H9 (cell line): Measurements from ENCODE around the gene ERICH6. TPM values are rescaled to one million over a fixed set of nuclear protein-coding genes. Genes with fewer than 3 reads are reported as not detected.
A peak's percentile ranks its signal among the peaks of the same experiment; 100 is the strongest.

Experiments used
- DNase-seq: peaks from one replicate; pipeline ENCODE4 v3.0.0-alpha.2; 2017
- H2AFZ ChIP-seq: one replicate; pipeline ENCODE4 v1.6.1; 2013; ENCODE audit warnings: mild to moderate bottlenecking, low read length, control low read depth, moderate library complexity
- H2AK5ac ChIP-seq: 2 replicates; pipeline ENCODE4 v1.6.1; 2013; ENCODE audit warnings: low read length, control low read depth, mixed read lengths; ENCODE audit not compliant: insufficient read length
- H2BK120ac ChIP-seq: one replicate; pipeline ENCODE4 v1.6.1; 2013; ENCODE audit warnings: low read depth, mild to moderate bottlenecking, low read length, control low read depth, inconsistent platforms; ENCODE audit not compliant: poor library complexity, severe bottlenecking
- H2BK12ac ChIP-seq: 2 replicates; pipeline ENCODE4 v1.6.1; 2013; ENCODE audit warnings: low read length, control low read depth, mixed read lengths, low read depth; ENCODE audit not compliant: insufficient read length
- H2BK15ac ChIP-seq: 2 replicates; pipeline ENCODE4 v1.6.1; 2013; ENCODE audit warnings: low read depth, low read length, control low read depth
- H2BK20ac ChIP-seq: one replicate; pipeline ENCODE4 v1.6.1; 2013; ENCODE audit warnings: low read depth, mild to moderate bottlenecking, low read length, control low read depth, inconsistent platforms; ENCODE audit not compliant: poor library complexity, severe bottlenecking
- H2BK5ac ChIP-seq: 2 replicates; pipeline ENCODE4 v1.6.1; 2013; ENCODE audit warnings: low read length, control low read depth, mixed read lengths; ENCODE audit not compliant: insufficient read length
- H3K14ac ChIP-seq: 2 replicates; pipeline ENCODE4 v1.6.1; 2013; ENCODE audit warnings: low read length, control low read depth; ENCODE audit not compliant: insufficient read depth
- H3K18ac ChIP-seq: 2 replicates; pipeline ENCODE4 v1.6.1; 2013; ENCODE audit warnings: low read depth, mild to moderate bottlenecking, mixed read lengths, low read length, control low read depth; ENCODE audit not compliant: insufficient read length
- H3K23ac ChIP-seq: 2 replicates; pipeline ENCODE4 v1.6.1; 2013; ENCODE audit warnings: low read length, control low read depth, mixed read lengths, low read depth; ENCODE audit not compliant: insufficient read length
- H3K23me2 ChIP-seq: 2 replicates; pipeline ENCODE4 v1.6.1; 2013; ENCODE audit warnings: low read depth, mild to moderate bottlenecking, mixed read lengths, low read length, control low read depth; ENCODE audit not compliant: insufficient read length, poor library complexity, severe bottlenecking
- H3K27ac ChIP-seq: 2 replicates; pipeline ENCODE4 v1.5.1; 2013; ENCODE audit warnings: low read length, control low read depth, mixed read lengths, low read depth; ENCODE audit not compliant: insufficient read length
- H3K27me3 ChIP-seq: 2 replicates; pipeline ENCODE4 v1.6.1; 2013; ENCODE audit warnings: low read length, control low read depth, inconsistent platforms; ENCODE audit not compliant: insufficient read depth
- H3K4ac ChIP-seq: 2 replicates; pipeline ENCODE4 v1.6.1; 2013; ENCODE audit warnings: low read depth, mild to moderate bottlenecking, control low read depth, inconsistent platforms, low read length, moderate library complexity
- H3K4me1 ChIP-seq: 2 replicates; pipeline ENCODE4 v1.6.1; 2013; ENCODE audit warnings: low read length, control low read depth, inconsistent platforms; ENCODE audit not compliant: insufficient read depth
- H3K4me2 ChIP-seq: 2 replicates; pipeline ENCODE4 v1.6.1; 2013; ENCODE audit warnings: low read length, control low read depth, mixed read lengths; ENCODE audit not compliant: insufficient read length, insufficient read depth
- H3K56ac ChIP-seq: 2 replicates; pipeline ENCODE4 v1.6.1; 2013; ENCODE audit warnings: low read depth, mild to moderate bottlenecking, mixed read lengths, low read length, control low read depth; ENCODE audit not compliant: insufficient read length
- H3K79me1 ChIP-seq: 2 replicates; pipeline ENCODE4 v1.6.1; 2013; ENCODE audit warnings: low read depth, mild to moderate bottlenecking, moderate library complexity, low read length, control low read depth, inconsistent platforms; ENCODE audit not compliant: insufficient read depth, poor library complexity, severe bottlenecking
- H3K79me2 ChIP-seq: 2 replicates; pipeline ENCODE4 v1.6.1; 2013; ENCODE audit warnings: low read length, control low read depth, inconsistent platforms; ENCODE audit not compliant: insufficient read depth
- H3K9ac ChIP-seq: 2 replicates; pipeline ENCODE4 v1.6.1; 2013; ENCODE audit warnings: low read length, control low read depth, mixed read lengths; ENCODE audit not compliant: insufficient read length; ENCODE audit errors: extremely low read depth
- H3K9me3 ChIP-seq: one replicate; pipeline ENCODE4 v1.6.1; 2013; ENCODE audit warnings: low read depth, low read length, inconsistent platforms; ENCODE audit not compliant: control insufficient read depth
- H3T11ph ChIP-seq: one replicate; pipeline ENCODE4 v1.6.1; 2013; ENCODE audit warnings: mild to moderate bottlenecking, low read length, control low read depth, inconsistent platforms
- H4K20me1 ChIP-seq: one replicate; pipeline ENCODE4 v1.6.1; 2013; ENCODE audit not compliant: control insufficient read depth, insufficient read length, insufficient read depth
- H4K5ac ChIP-seq: 2 replicates; pipeline ENCODE4 v1.6.1; 2013; ENCODE audit warnings: low read depth, mild to moderate bottlenecking, mixed read lengths, low read length, control low read depth; ENCODE audit not compliant: insufficient read length
- H4K8ac ChIP-seq: replicated peaks from 2 replicates; pipeline ENCODE4 v1.6.1; 2013; ENCODE audit warnings: low read length, control low read depth, mixed read lengths, low read depth; ENCODE audit not compliant: insufficient read length
- H4K91ac ChIP-seq: 2 replicates; pipeline ENCODE4 v1.6.1; 2013; ENCODE audit warnings: low read depth, mild to moderate bottlenecking, moderate library complexity, mixed read lengths, low read length, control low read depth; ENCODE audit not compliant: insufficient read length
- H3K27ac Mint-ChIP-seq, 3 experiments: 2 replicates in 2 of 3; 3 replicates in 1 of 3; pipeline ENCODE4 v1.8.0; 2020 to 2021; ENCODE audit warnings: mixed read lengths in 3 of 3, mild to moderate bottlenecking in 1 of 3, moderate library complexity in 1 of 3
- H3K27me3 Mint-ChIP-seq: 2 replicates; pipeline ENCODE4 v1.8.0; 2021; ENCODE audit warnings: low read depth, mild to moderate bottlenecking, moderate library complexity, mixed read lengths
- H3K36me3 Mint-ChIP-seq, 3 experiments: 2 replicates in 2 of 3; 3 replicates in 1 of 3; pipeline ENCODE4 v1.8.0; 2020 to 2021; ENCODE audit warnings: low read depth in 3 of 3, mixed read lengths in 3 of 3; ENCODE audit not compliant: insufficient read depth in 1 of 3
- H3K4me1 Mint-ChIP-seq, 2 experiments: 2 replicates each; pipeline ENCODE4 v1.8.0; 2020; ENCODE audit warnings: mixed read lengths in 2 of 2
- H3K4me3 Mint-ChIP-seq, 2 experiments: 2 replicates in 1 of 2; 3 replicates in 1 of 2; pipeline ENCODE4 v1.8.0; 2020 to 2021; ENCODE audit warnings: mild to moderate bottlenecking in 2 of 2, mixed read lengths in 2 of 2, moderate library complexity in 1 of 2
- H3K9me3 Mint-ChIP-seq, 2 experiments: 2 replicates in 1 of 2; 3 replicates in 1 of 2; pipeline ENCODE4 v1.8.0; 2020; ENCODE audit warnings: mild to moderate bottlenecking in 2 of 2, mixed read lengths in 2 of 2, moderate library complexity in 1 of 2
- CTCF ChIP-seq: fragments of 200-600 bp; sonication (generic); conservative IDR thresholded peaks from 3 replicates; pipeline ENCODE4 v1.8.0; 2021; ENCODE audit warnings: antibody characterized with exemption, mild to moderate bottlenecking
- WGBS: extraction: QIAGEN DNeasy Blood & Tissue Kit; methylation state at CpG from one replicate; pipeline ENCODE4 v1.1.7; 2013; ENCODE audit warnings: missing lambda C conversion rate, low lambda C conversion rate, mixed read lengths; ENCODE audit not compliant: insufficient read length; ENCODE audit errors: extremely low coverage; 5-methylcytosine and 5-hydroxymethylcytosine counted together
- total RNA-seq: library from RNA; stranded (reverse); gene quantifications from 2 replicates; pipeline ENCODE4 v1.2.1, GENCODE V29; 2021

The ERICH6 gene
- total RNA-seq, 1 experiment from 2014 or later = not detected

GRCh38 chr3:150744041-150744918 lies 40.6 kb upstream of the ERICH6 start:
- no peaks in the 10 kb centered on the region for H3K27me3 Mint-ChIP-seq
- no peak overlapping the region for H3K56ac ChIP-seq

More at GRCh38 chr3:150744041-150744918, 40.6 kb upstream of the ERICH6 start:
- H2BK120ac ChIP-seq = no peak overlapping the region
- no peaks in the 10 kb centered on the region for H3K23me2 ChIP-seq
- Mint-ChIP-seq H3K4me3 (no peak overlapping the region), H3K9me3 (no peaks in the 10 kb centered on the region), H3K4me1 (peaks cover 17 to 19% of the 10 kb centered on the region in 2 experiments), H3K36me3 (peaks cover 0 to 4% (median 4%) of the 10 kb centered on the region in 3 experiments; a peak in 4 of 7 replicates), H3K27ac (peak overlapping the region in 2 of 3 experiments; percentile 41 to 87; a peak in 2 of 7 replicates)
- no peaks in the 10 kb centered on the region for H4K20me1 ChIP-seq
- no peak overlapping the region for H3K4ac ChIP-seq
- H4K5ac ChIP-seq = no peak overlapping the region
- DNase-seq = no peak
- no peaks in the 10 kb centered on the region; the same call in 1 of the 2 replicates for H3K79me2 ChIP-seq
- no peak overlapping the region for H3K9ac ChIP-seq
- no peak overlapping the region for H2AFZ ChIP-seq
- no peaks in the 10 kb centered on the region for H3K27me3 ChIP-seq
- H2BK5ac ChIP-seq = no peak overlapping the region
- H4K91ac ChIP-seq = no peak overlapping the region
- no peak overlapping the region for H4K8ac ChIP-seq
- no peak overlapping the region for H3K27ac ChIP-seq
- no peaks in the 10 kb centered on the region for H3K9me3 ChIP-seq
- no peak for TF ChIP-seq CTCF
- H3K79me1 ChIP-seq = no peaks in the 10 kb centered on the region
- no peak overlapping the region for H2AK5ac ChIP-seq
- no peak overlapping the region for H3T11ph ChIP-seq
- no peak overlapping the region for H3K14ac ChIP-seq
- H3K23ac ChIP-seq = no peak overlapping the region
- no peaks in the 10 kb centered on the region for H3K4me1 ChIP-seq
- H2BK15ac ChIP-seq = no peak overlapping the region
- no peak overlapping the region for H3K4me2 ChIP-seq
- no peak overlapping the region for H2BK20ac ChIP-seq
- no peak overlapping the region for H3K18ac ChIP-seq
- no peak overlapping the region for H2BK12ac ChIP-seq
- WGBS = no CpG with 5 or more reads among the region's 8 CpGs
